K562 (cell line): Measurements from ENCODE around the gene KIAA0513. TPM values are rescaled to one million over a fixed set of nuclear protein-coding genes. Genes with fewer than 3 reads are reported as not detected.
A peak's percentile ranks its signal among the peaks of the same experiment; 100 is the strongest.

Experiments used
- CBX2 ChIP-seq: fragments of 200-600 bp; sonication (generic); IDR thresholded peaks from one replicate; pipeline ENCODE4 v1.6.1; 2012; ENCODE audit warnings: mild to moderate bottlenecking, low read length, inconsistent platforms; ENCODE audit not compliant: insufficient read depth, poor library complexity, severe bottlenecking
- ELF2 ChIP-seq: fragments of 250-450 bp; sonication (Bioruptor Pico); IDR thresholded peaks from 2 replicates; pipeline ENCODE4 v1.5.0; 2021; ENCODE audit warnings: mild to moderate bottlenecking
- ETS2 ChIP-seq: IDR thresholded peaks from 2 replicates; pipeline ENCODE4 v1.6.1; 2016; ENCODE audit warnings: borderline replicate concordance, missing genetic modification characterization, mild to moderate bottlenecking, moderate library complexity, missing compliant biosample characterization; ENCODE audit not compliant: poor library complexity, severe bottlenecking
- HMGN3 ChIP-seq: IDR thresholded peaks from 2 replicates; pipeline ENCODE4 v1.6.1; 2011; ENCODE audit warnings: borderline replicate concordance, low read depth, mild to moderate bottlenecking, mixed read lengths, low read length; ENCODE audit not compliant: insufficient read length; ENCODE audit errors: extremely low read depth
- MAFG ChIP-seq: fragments of 450-650 bp; conservative IDR thresholded peaks from 2 replicates; pipeline ENCODE4 v1.6.1; 2016; ENCODE audit warnings: missing genetic modification characterization, missing compliant biosample characterization
- MECOM ChIP-seq: fragments of 250-450 bp; sonication (Bioruptor Pico); IDR thresholded peaks from 2 replicates; pipeline ENCODE4 v1.8.0; 2022; ENCODE audit warnings: inconsistent platforms
- NCOA2 ChIP-seq, 2 experiments: fragments of 450-650 bp; IDR thresholded peaks; 2 replicates each; pipeline ENCODE4 v1.6.1; 2018; ENCODE audit warnings: mild to moderate bottlenecking in 2 of 2, moderate library complexity in 1 of 2; ENCODE audit not compliant: partially characterized antibody in 2 of 2
- PHF8 ChIP-seq: fragments of 200-600 bp; sonication (generic); IDR thresholded peaks from 2 replicates; pipeline ENCODE4 v1.6.1; 2012; ENCODE audit warnings: mixed run types, mild to moderate bottlenecking, inconsistent platforms, low read length, moderate library complexity, borderline replicate concordance
- RFX1 ChIP-seq: fragments of 450-650 bp; IDR thresholded peaks from 2 replicates; pipeline ENCODE4 v1.6.1; 2016; ENCODE audit warnings: mild to moderate bottlenecking, moderate library complexity
- SNRNP70 ChIP-seq: fragments of 200-400 bp; formaldehyde crosslinking; optimal IDR thresholded peaks from 2 replicates; pipeline ENCODE3; 2017; ENCODE audit warnings: low read depth, low read length
- SREBF2 ChIP-seq: sonication (generic); formaldehyde crosslinking; IDR thresholded peaks from 2 replicates; pipeline ENCODE4 v1.4.0; 2020; ENCODE audit warnings: mild to moderate bottlenecking, missing genetic modification reagents
- ZKSCAN3 ChIP-seq: fragments of 250-450 bp; sonication (Bioruptor Pico); IDR thresholded peaks from 2 replicates; pipeline ENCODE4 v1.4.0; 2020
- ZNF347 ChIP-seq: fragments of 450-650 bp; formaldehyde crosslinking; IDR thresholded peaks from 2 replicates; pipeline ENCODE4 v1.4.0; 2020; ENCODE audit warnings: low read depth, mild to moderate bottlenecking, moderate library complexity
- ZNF551 ChIP-seq: fragments of 250-450 bp; sonication (Bioruptor Pico); IDR thresholded peaks from 2 replicates; pipeline ENCODE4 v1.5.0; 2021; ENCODE audit warnings: mild to moderate bottlenecking, moderate library complexity
- ZNF76 ChIP-seq: fragments of 250-450 bp; sonication (Bioruptor Pico); IDR thresholded peaks from 2 replicates; pipeline ENCODE4 v1.4.0; 2020; ENCODE audit warnings: mild to moderate bottlenecking, moderate library complexity, borderline replicate concordance
- polyA plus RNA-seq, 8 experiments: library from polyadenylated mRNA; depleted of rRNA in 4 of 8; stranded (reverse) in 5 of 8; unstranded in 3 of 8; fragments of >200 nt; fragmentation: Nextera tagmentation in 2 of 8; fragmentation: Illumina TruSeq in 1 of 8; extraction: Ambion mirVana in 2 of 8; extraction: Trizol in 1 of 8; gene quantifications; 2 replicates each; pipeline versions ENCODE4 v1.2.1 to v1.2.3, GENCODE V29; 2011 to 2014; ENCODE audit warnings: inconsistent platforms in 1 of 8, missing spikeins in 1 of 8
- total RNA-seq, 7 experiments: library from RNA; depleted of rRNA in 6 of 7; stranded (reverse); fragments of >200 nt in 6 of 7; fragmentation: Illumina TruSeq in 2 of 7; extraction: Trizol in 2 of 7; gene quantifications; 2 replicates each; pipeline versions ENCODE4 v1.2.1 to v1.2.3, GENCODE V29; 2011 to 2021; ENCODE audit warnings: low replicate concordance in 1 of 7
- TF ChIP-seq, protein P1 (sequence below): fragments of 200-800 bp; sonication (Bioruptor generic); IDR thresholded peaks from 2 replicates; pipeline ENCODE4 v1.6.1; 2016; ENCODE audit warnings: missing genetic modification characterization, missing compliant biosample characterization
- TF ChIP-seq, protein P2 (sequence below): sonication (generic); formaldehyde crosslinking; IDR thresholded peaks from 2 replicates; pipeline ENCODE4 v1.8.0; 2022; ENCODE audit warnings: mild to moderate bottlenecking, missing genetic modification reagents
- TF ChIP-seq, protein P3 (sequence below): fragments of 450-650 bp; IDR thresholded peaks from 2 replicates; pipeline ENCODE4 v1.7.1; 2018; ENCODE audit warnings: mild to moderate bottlenecking, low read depth; ENCODE audit not compliant: partially characterized antibody

KIAA0513 gene
- total and polyA plus RNA-seq, 9 of the 15 experiments (the other 6 are each of a cell fraction or from before 2014, with no cell fraction given), result 0.18 to 13.7 (median 10.2) TPM

DNA sequence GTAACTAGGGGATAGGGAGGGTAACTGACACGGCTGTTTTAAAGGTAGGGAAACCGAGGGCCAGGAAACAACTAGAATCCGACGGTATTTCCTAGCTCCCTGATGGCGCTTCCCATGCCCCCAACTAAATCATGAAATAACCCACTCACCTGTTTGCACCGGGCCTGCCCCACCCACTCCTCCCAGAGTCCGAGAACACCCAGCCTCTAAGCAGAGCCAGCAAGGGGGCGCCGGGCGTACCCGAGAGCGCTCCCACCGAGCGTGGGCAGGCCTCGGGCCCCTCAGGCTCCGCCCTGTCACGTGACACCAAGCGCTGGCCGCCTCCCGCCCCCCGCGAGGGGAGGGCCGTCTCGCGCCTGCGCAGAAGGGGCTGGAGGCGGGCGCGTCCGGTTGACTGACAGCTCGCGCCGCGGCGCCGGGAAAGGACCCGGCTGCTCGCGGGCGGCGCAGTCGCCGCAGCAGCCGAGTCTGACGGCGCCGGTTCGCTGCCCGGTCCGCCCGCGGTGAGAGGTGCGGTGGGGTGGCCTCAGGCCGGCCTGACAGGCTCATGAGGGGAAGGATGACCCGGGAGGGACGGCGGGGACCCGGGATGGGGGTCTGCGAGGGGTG, at the start of gene KIAA0513 (continued):
- TF ChIP-seq, protein P1, sequence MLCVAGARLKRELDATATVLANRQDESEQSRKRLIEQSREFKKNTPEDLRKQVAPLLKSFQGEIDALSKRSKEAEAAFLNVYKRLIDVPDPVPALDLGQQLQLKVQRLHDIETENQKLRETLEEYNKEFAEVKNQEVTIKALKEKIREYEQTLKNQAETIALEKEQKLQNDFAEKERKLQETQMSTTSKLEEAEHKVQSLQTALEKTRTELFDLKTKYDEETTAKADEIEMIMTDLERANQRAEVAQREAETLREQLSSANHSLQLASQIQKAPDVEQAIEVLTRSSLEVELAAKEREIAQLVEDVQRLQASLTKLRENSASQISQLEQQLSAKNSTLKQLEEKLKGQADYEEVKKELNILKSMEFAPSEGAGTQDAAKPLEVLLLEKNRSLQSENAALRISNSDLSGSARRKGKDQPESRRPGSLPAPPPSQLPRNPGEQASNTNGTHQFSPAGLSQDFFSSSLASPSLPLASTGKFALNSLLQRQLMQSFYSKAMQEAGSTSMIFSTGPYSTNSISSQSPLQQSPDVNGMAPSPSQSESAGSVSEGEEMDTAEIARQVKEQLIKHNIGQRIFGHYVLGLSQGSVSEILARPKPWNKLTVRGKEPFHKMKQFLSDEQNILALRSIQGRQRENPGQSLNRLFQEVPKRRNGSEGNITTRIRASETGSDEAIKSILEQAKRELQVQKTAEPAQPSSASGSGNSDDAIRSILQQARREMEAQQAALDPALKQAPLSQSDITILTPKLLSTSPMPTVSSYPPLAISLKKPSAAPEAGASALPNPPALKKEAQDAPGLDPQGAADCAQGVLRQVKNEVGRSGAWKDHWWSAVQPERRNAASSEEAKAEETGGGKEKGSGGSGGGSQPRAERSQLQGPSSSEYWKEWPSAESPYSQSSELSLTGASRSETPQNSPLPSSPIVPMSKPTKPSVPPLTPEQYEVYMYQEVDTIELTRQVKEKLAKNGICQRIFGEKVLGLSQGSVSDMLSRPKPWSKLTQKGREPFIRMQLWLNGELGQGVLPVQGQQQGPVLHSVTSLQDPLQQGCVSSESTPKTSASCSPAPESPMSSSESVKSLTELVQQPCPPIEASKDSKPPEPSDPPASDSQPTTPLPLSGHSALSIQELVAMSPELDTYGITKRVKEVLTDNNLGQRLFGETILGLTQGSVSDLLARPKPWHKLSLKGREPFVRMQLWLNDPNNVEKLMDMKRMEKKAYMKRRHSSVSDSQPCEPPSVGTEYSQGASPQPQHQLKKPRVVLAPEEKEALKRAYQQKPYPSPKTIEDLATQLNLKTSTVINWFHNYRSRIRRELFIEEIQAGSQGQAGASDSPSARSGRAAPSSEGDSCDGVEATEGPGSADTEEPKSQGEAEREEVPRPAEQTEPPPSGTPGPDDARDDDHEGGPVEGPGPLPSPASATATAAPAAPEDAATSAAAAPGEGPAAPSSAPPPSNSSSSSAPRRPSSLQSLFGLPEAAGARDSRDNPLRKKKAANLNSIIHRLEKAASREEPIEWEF (CRISPR knock-in tag), result no peak
- no peak for TF ChIP-seq ZNF76 (CRISPR knock-in tag)
- TF ChIP-seq SREBF2, result no peak
- no peak for TF ChIP-seq RFX1
- TF ChIP-seq, protein P2, sequence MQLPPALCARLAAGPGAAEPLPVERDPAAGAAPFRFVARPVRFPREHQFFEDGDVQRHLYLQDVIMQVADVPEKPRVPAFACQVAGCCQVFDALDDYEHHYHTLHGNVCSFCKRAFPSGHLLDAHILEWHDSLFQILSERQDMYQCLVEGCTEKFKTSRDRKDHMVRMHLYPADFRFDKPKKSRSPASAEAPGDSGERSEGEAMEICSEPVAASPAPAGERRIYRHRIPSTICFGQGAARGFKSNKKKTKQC, result no peak
- peak; percentile 44; the same call in 1 of the 2 replicates for TF ChIP-seq ELF2 (CRISPR knock-in tag)
- TF ChIP-seq PHF8, result peak; percentile 91
- peak; percentile 89 for TF ChIP-seq HMGN3
- no peak for TF ChIP-seq SNRNP70
- TF ChIP-seq ZKSCAN3 (CRISPR knock-in tag), result no peak
- TF ChIP-seq, protein P3, sequence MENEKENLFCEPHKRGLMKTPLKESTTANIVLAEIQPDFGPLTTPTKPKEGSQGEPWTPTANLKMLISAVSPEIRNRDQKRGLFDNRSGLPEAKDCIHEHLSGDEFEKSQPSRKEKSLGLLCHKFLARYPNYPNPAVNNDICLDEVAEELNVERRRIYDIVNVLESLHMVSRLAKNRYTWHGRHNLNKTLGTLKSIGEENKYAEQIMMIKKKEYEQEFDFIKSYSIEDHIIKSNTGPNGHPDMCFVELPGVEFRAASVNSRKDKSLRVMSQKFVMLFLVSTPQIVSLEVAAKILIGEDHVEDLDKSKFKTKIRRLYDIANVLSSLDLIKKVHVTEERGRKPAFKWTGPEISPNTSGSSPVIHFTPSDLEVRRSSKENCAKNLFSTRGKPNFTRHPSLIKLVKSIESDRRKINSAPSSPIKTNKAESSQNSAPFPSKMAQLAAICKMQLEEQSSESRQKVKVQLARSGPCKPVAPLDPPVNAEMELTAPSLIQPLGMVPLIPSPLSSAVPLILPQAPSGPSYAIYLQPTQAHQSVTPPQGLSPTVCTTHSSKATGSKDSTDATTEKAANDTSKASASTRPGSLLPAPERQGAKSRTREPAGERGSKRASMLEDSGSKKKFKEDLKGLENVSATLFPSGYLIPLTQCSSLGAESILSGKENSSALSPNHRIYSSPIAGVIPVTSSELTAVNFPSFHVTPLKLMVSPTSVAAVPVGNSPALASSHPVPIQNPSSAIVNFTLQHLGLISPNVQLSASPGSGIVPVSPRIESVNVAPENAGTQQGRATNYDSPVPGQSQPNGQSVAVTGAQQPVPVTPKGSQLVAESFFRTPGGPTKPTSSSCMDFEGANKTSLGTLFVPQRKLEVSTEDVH, result no peak
- 0 out of 2 replicates have a peak, but pooled peaks have one; percentile 9 for TF ChIP-seq MAFG
- TF ChIP-seq ZNF551 (CRISPR knock-in tag), result no peak
- TF ChIP-seq ETS2 (tag), result no peak
- TF ChIP-seq CBX2, result no peak
- TF ChIP-seq NCOA2 (IDR thresholded peaks at IDR 0.05; ENCODE audit: partially characterized antibody in 2 of 2), result no peak
- TF ChIP-seq MECOM (CRISPR knock-in tag), result no peak
- TF ChIP-seq ZNF347 (CRISPR knock-in tag), result no peak
